GM12872 (cell line): ENCODE measurements around the gene IL34.

Experiments
- CTCF ChIP-seq: IDR thresholded peaks from 3 replicates; pipeline ENCODE4 v1.5.1; 2011; ENCODE audit warnings: low read depth, mild to moderate bottlenecking, low read length, moderate library complexity; ENCODE audit not compliant: insufficient read depth

The IL34 gene

GRCh38 chr16:70662991-70663523 is 16.7 kb downstream of the IL34 start:
- TF ChIP-seq CTCF, result no peak

GRCh38 chr16:70663524-70664324 is 17.4 kb downstream of the IL34 start:
- TF ChIP-seq CTCF, result no peak

- TF ChIP-seq CTCF, result no peak
Observed at GRCh38 chr16:70664325-70665112, 18.2 kb downstream of the IL34 start.

- TF ChIP-seq CTCF, result no peak
Observed at GRCh38 chr16:70665113-70665694, 18.8 kb downstream of the IL34 start.

- no peak for TF ChIP-seq CTCF
Observed at GRCh38 chr16:70665806-70666735, 19.7 kb downstream of the IL34 start.

- TF ChIP-seq CTCF, result no peak
Observed at GRCh38 chr16:70670175-70670574, 23.8 kb downstream of the IL34 start.
